MM.1S (cell line): ENCODE measurements around the gene SLC38A11.

Experiments used
- DNase-seq: peaks from one replicate; pipeline ENCODE4 v3.0.0-alpha.2; 2015
- H2AFZ ChIP-seq: fragments of 300-600 bp; sonication (generic); 2 replicates; pipeline ENCODE4 v1.6.0; 2016; ENCODE audit warnings: antibody characterized with exemption, low read length
- H3F3A ChIP-seq: fragments of 300-600 bp; sonication (generic); 2 replicates; pipeline ENCODE4 v1.6.1; 2016; ENCODE audit warnings: mild to moderate bottlenecking, antibody characterized with exemption, low read length, moderate library complexity, mixed read lengths; ENCODE audit not compliant: insufficient read depth
- H3K27ac ChIP-seq: fragments of 300-600 bp; sonication (generic); 2 replicates; pipeline ENCODE4 v1.5.1; 2016; ENCODE audit warnings: mild to moderate bottlenecking, low read length
- H3K27me3 ChIP-seq: fragments of 300-600 bp; sonication (generic); replicated peaks from 2 replicates; pipeline ENCODE4 v1.6.0; 2016; ENCODE audit warnings: low read length; ENCODE audit not compliant: insufficient read depth
- H3K36me3 ChIP-seq: fragments of 300-600 bp; sonication (generic); replicated peaks from 2 replicates; pipeline ENCODE4 v1.6.1; 2016; ENCODE audit warnings: mild to moderate bottlenecking, low read length, mixed read lengths; ENCODE audit not compliant: insufficient read depth
- H3K4me1 ChIP-seq: fragments of 300-600 bp; sonication (generic); 2 replicates; pipeline ENCODE4 v1.6.1; 2016; ENCODE audit warnings: low read length, mixed read lengths
- H3K4me2 ChIP-seq: fragments of 300-600 bp; sonication (generic); 2 replicates; pipeline ENCODE4 v1.6.0; 2016; ENCODE audit warnings: low read depth, low read length
- H3K4me3 ChIP-seq: fragments of 300-600 bp; sonication (generic); 2 replicates; pipeline ENCODE4 v1.5.1; 2016; ENCODE audit warnings: low read length, mixed read lengths
- H3K79me2 ChIP-seq: fragments of 300-600 bp; sonication (generic); 2 replicates; pipeline ENCODE4 v1.6.1; 2016; ENCODE audit warnings: mixed run types, low read length, mixed read lengths
- H3K9ac ChIP-seq: fragments of 300-600 bp; sonication (generic); 2 replicates; pipeline ENCODE4 v1.6.1; 2016; ENCODE audit warnings: low read length, mixed read lengths
- H3K9me2 ChIP-seq: fragments of 300-600 bp; sonication (generic); replicated peaks from 2 replicates; pipeline ENCODE4 v1.6.1; 2016; ENCODE audit warnings: mild to moderate bottlenecking, low read length, mixed read lengths; ENCODE audit not compliant: insufficient read depth
- H3K9me3 ChIP-seq: fragments of 300-600 bp; sonication (generic); replicated peaks from 2 replicates; pipeline ENCODE4 v1.6.1; 2016; ENCODE audit warnings: mild to moderate bottlenecking, low read length, mixed read lengths; ENCODE audit not compliant: insufficient read depth
- H4K20me1 ChIP-seq: fragments of 300-600 bp; sonication (generic); 2 replicates; pipeline ENCODE4 v1.6.1; 2016; ENCODE audit warnings: mild to moderate bottlenecking, low read length, moderate library complexity, mixed read lengths; ENCODE audit not compliant: insufficient read depth
- EZH2 ChIP-seq: fragments of 300-600 bp; sonication (generic); optimal IDR thresholded peaks from 2 replicates; pipeline ENCODE3; 2017; ENCODE audit warnings: low read depth, mild to moderate bottlenecking, antibody characterized with exemption, low read length, mixed read lengths
- EZH2phosphoT487 ChIP-seq: fragments of 300-600 bp; sonication (generic); IDR thresholded peaks from 2 replicates; pipeline ENCODE4 v1.6.1; 2018; ENCODE audit warnings: antibody characterized with exemption, low read length
- TF ChIP-seq, protein P1 (sequence below): fragments of 300-600 bp; sonication (generic); IDR thresholded peaks from 2 replicates; pipeline ENCODE4 v1.5.1; 2016; ENCODE audit warnings: antibody characterized with exemption, low read length, mixed read lengths

The SLC38A11 gene

DNA sequence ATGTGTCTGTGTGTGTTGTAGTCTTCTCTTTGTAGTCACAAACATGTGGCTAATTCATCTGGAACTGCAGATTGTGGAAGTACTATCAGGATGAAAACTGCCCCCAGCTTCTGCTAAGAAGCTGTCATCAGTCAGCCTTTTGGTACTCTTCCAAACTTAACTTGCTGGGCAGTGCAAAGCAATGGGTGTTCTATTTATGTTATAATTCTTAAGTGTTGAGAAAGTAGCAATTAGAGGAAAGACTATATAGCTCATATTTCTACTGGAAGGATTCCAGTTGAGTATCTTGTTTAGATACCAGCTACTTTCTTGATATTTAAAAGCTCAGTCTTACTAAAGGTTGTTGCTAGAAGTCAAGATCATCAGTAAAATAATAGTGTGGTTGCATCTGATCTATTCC is 52.1 kb downstream of the SLC38A11 start:
- no peaks in the 10 kb centered on the region for H3K36me3 ChIP-seq
- no peak overlapping the region for H3K9ac ChIP-seq
- no peak overlapping the region for H3K4me3 ChIP-seq
- H3K27ac ChIP-seq: no peak overlapping the region
- no peak overlapping the region for H3K4me2 ChIP-seq
- H3K9me2 ChIP-seq: no peaks in the 10 kb centered on the region
- no peaks in the 10 kb centered on the region for H3K9me3 ChIP-seq
- no peak for DNase-seq
- H2AFZ ChIP-seq: no peak overlapping the region
- H3K4me1 ChIP-seq: no peaks in the 10 kb centered on the region
- TF ChIP-seq EZH2: no peak
- TF ChIP-seq EZH2phosphoT487: no peak
- TF ChIP-seq, protein P1, sequence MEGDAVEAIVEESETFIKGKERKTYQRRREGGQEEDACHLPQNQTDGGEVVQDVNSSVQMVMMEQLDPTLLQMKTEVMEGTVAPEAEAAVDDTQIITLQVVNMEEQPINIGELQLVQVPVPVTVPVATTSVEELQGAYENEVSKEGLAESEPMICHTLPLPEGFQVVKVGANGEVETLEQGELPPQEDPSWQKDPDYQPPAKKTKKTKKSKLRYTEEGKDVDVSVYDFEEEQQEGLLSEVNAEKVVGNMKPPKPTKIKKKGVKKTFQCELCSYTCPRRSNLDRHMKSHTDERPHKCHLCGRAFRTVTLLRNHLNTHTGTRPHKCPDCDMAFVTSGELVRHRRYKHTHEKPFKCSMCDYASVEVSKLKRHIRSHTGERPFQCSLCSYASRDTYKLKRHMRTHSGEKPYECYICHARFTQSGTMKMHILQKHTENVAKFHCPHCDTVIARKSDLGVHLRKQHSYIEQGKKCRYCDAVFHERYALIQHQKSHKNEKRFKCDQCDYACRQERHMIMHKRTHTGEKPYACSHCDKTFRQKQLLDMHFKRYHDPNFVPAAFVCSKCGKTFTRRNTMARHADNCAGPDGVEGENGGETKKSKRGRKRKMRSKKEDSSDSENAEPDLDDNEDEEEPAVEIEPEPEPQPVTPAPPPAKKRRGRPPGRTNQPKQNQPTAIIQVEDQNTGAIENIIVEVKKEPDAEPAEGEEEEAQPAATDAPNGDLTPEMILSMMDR: no peak
- no peaks in the 10 kb centered on the region for H4K20me1 ChIP-seq
- no peaks in the 10 kb centered on the region for H3F3A ChIP-seq
- no peaks in the 10 kb centered on the region for H3K27me3 ChIP-seq
- no peaks in the 10 kb centered on the region for H3K79me2 ChIP-seq

DNA sequence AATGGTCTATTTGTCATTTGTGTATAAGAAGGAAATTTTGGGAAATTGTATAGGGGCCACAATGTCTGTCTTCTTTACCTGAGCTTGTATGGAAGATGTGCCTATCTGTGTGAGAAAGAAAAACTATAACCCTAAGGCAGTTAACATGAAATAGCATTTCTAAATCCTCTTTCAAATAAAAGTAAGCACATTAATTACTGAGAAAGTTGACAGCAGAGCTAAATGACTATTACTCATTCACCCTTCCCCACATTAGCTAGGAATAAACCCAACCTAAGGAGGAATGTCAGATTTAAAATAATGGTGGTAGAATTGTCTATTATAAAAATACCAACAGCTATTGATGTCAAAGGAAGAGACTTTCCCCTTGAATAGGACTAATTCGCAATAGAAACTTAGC is 56.2 kb downstream of the SLC38A11 start:
- Histone ChIP-seq H3K27me3 (no peaks in the 10 kb centered on the region), H3K4me2 (no peak overlapping the region), H3K79me2 (no peaks in the 10 kb centered on the region), H2AFZ (no peak overlapping the region), H3K4me1 (peaks cover 11% of the 10 kb centered on the region), H3K9me2 (no peaks in the 10 kb centered on the region), H3F3A (no peaks in the 10 kb centered on the region), H4K20me1 (no peaks in the 10 kb centered on the region), H3K9me3 (no peaks in the 10 kb centered on the region), H3K27ac (no peak overlapping the region), H3K4me3 (no peak overlapping the region), H3K9ac (no peak overlapping the region), H3K36me3 (no peaks in the 10 kb centered on the region)
- no peak for DNase-seq
- TF ChIP-seq, protein P1: no peak
- TF ChIP-seq EZH2 (no peak), EZH2phosphoT487 (no peak)

DNA sequence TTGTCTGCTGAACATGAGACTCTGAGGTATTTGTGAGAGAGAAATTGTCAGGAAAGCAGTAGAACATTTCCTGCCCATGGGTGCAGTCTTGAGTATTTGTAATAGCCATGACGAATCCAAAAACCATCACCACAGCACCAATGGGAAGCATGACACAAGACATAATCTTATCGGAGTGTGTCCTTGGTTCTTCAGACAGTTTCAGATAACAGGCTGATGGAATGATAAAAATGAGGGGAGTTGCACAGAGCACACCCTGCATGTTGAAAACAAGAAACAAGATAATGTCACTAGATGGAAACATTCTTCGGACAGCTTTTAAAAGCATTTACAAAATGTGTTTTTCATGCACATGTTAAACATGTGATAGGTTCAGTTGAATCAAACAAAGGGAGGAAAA is 56.9 kb downstream of the SLC38A11 start:
- Histone ChIP-seq H3K27ac (no peak overlapping the region), H3K4me2 (no peak overlapping the region), H3K9ac (no peak overlapping the region), H3K79me2 (no peaks in the 10 kb centered on the region), H3K9me2 (no peaks in the 10 kb centered on the region), H4K20me1 (no peaks in the 10 kb centered on the region), H3K27me3 (no peaks in the 10 kb centered on the region), H3K36me3 (no peaks in the 10 kb centered on the region), H3K4me3 (no peak overlapping the region), H3K4me1 (peaks cover 11% of the 10 kb centered on the region), H3F3A (no peaks in the 10 kb centered on the region), H2AFZ (no peak overlapping the region), H3K9me3 (no peaks in the 10 kb centered on the region)
- no peak for DNase-seq
- TF ChIP-seq EZH2phosphoT487 (no peak), EZH2 (no peak)
- TF ChIP-seq, protein P1: no peak
